Jurkat, Clone E6-1 (cell line): Measurements from ENCODE around the gene REEP6.
"Not testable (repeated sequence)": the region's sequence is repeated elsewhere in the genome, so short reads cannot be mapped to it uniquely, and the experiment has no call there.

ENCODE experiments used
- DNase-seq: peaks from one replicate; pipeline ENCODE4 v3.0.0-alpha.2; 2011; ENCODE audit warnings: low read depth, low spot score
- H3K4me3 ChIP-seq: 2 replicates; pipeline ENCODE4 v1.5.1; 2011; ENCODE audit warnings: mild to moderate bottlenecking, low read length, control low read depth, moderate library complexity

The REEP6 gene

GRCh38 chr19:1483979-1484428 lies 7.0 kb upstream of the REEP6 start:
- no peak overlapping the region for H3K4me3 ChIP-seq
- DNase-seq: no peak

- no peak for DNase-seq
- H3K4me3 ChIP-seq: no peak overlapping the region
Measured at GRCh38 chr19:1486720-1487575, 4.0 kb upstream of the REEP6 start.

- DNase-seq: no peak
- no peak overlapping the region for H3K4me3 ChIP-seq
Measured at GRCh38 chr19:1487576-1488281, 3.3 kb upstream of the REEP6 start.

GRCh38 chr19:1488282-1488601 lies 2.7 kb upstream of the REEP6 start:
- DNase-seq: no peak
- H3K4me3 ChIP-seq: no peak overlapping the region

- peak overlapping the region; percentile 69 for H3K4me3 ChIP-seq
- DNase-seq: peak; percentile 46
Measured at GRCh38 chr19:1489463-1490310, 1.3 kb upstream of the REEP6 start.

- peak; percentile 97 for DNase-seq
Measured at GRCh38 chr19:1490311-1491113, 469 bp upstream of the REEP6 start, which contains the start of gene PCSK4. TSS of gene PCSK4 (minus strand) at chr19:1490350. CDS start at chr19:1490346, 4 bp downstream.

GRCh38 chr19:1491849-1492170 lies 829 bp downstream of the REEP6 start:
- H3K4me3 ChIP-seq: no peak overlapping the region
- DNase-seq: no peak

More at GRCh38 chr19:1490311-1491113, 469 bp upstream of the REEP6 start, which contains the start of gene PCSK4:
- H3K4me3 ChIP-seq: peak within 1 kb of the TSS; percentile 69

GRCh38 chr19:1492474-1493006 lies 1.6 kb downstream of the REEP6 start:
- no peak for DNase-seq

GRCh38 chr19:1494115-1494815 lies 3.3 kb downstream of the REEP6 start:
- no peak for DNase-seq
- no peak overlapping the region for H3K4me3 ChIP-seq

More at GRCh38 chr19:1492474-1493006, 1.6 kb downstream of the REEP6 start:
- H3K4me3 ChIP-seq: no peak overlapping the region

GRCh38 chr19:1495051-1495798 lies 4.2 kb downstream of the REEP6 start:
- no peak overlapping the region for H3K4me3 ChIP-seq
- DNase-seq: no peak

GRCh38 chr19:1495799-1496713 lies 5.1 kb downstream of the REEP6 start:
- no peak overlapping the region for H3K4me3 ChIP-seq
- no peak for DNase-seq

GRCh38 chr19:1496714-1497577 lies 6.0 kb downstream of the REEP6 start:
- DNase-seq: no peak
- no peak overlapping the region for H3K4me3 ChIP-seq

GRCh38 chr19:1497578-1498235 lies 6.7 kb downstream of the REEP6 start:
- DNase-seq: no peak
- no peak overlapping the region for H3K4me3 ChIP-seq

GRCh38 chr19:1499231-1499630 lies 8.2 kb downstream of the REEP6 start:
- H3K4me3 ChIP-seq, DNase-seq: not testable (repeated sequence)

- no peak for DNase-seq
- H3K4me3 ChIP-seq: no peak overlapping the region
Measured at GRCh38 chr19:1501200-1501595, 10.2 kb downstream of the REEP6 start.
